Measurements from ENCODE around the gene GAS7. TPM values are rescaled to one million over a fixed set of nuclear protein-coding genes. Genes with fewer than 3 reads are reported as not detected.
"Not testable (repeated sequence)": the region's sequence is repeated elsewhere in the genome, so short reads cannot be mapped to it uniquely, and the experiment has no call there.

GAS7 gene
- total RNA-seq, 2 donors from 2014 or later: 8.0 to 20.1 TPM

DNA sequence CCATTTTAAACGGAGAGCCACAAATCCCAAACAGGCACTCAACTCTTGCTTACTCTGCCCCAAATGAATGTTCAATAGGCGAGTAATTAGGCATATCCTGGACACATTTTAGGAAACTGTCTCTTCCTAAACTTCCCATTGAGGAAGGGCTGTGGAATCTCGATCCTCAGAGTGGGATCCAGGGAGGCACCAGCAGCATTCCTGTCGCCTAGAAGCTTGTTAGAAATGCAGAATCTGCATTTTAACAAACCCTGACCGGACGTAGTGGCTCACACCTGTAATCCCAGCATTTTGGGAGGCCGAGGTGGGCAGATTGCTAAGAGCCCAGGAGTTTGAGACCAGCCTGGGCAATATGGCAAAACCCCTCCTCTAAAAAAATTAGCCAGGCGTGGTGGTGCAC lies 95.6 kb downstream of the GAS7 start:
- Histone ChIP-seq H3K4me1 (no peaks in the 10 kb centered on the region), H3K27me3 (no peaks in the 10 kb centered on the region), H3K36me3 (replicated peaks in 1 of 2; ENCODE audit: insufficient read depth in 1 of 2, low read depth in 2 of 2) (no peaks in the 10 kb centered on the region), H3K4me3 (no peak overlapping the region), H3K9me3 (no peaks in the 10 kb centered on the region), H3K27ac (no peak overlapping the region)
- 48 to 69% methylated on average over 7 to 8 of the region's 8 CpGs for WGBS, 2 donors
- DNase-seq (no peak), ATAC-seq (no peak)
- TF ChIP-seq POLR2A (IDR thresholded peaks at IDR 0.05): no peak
- TF ChIP-seq, protein P1, sequence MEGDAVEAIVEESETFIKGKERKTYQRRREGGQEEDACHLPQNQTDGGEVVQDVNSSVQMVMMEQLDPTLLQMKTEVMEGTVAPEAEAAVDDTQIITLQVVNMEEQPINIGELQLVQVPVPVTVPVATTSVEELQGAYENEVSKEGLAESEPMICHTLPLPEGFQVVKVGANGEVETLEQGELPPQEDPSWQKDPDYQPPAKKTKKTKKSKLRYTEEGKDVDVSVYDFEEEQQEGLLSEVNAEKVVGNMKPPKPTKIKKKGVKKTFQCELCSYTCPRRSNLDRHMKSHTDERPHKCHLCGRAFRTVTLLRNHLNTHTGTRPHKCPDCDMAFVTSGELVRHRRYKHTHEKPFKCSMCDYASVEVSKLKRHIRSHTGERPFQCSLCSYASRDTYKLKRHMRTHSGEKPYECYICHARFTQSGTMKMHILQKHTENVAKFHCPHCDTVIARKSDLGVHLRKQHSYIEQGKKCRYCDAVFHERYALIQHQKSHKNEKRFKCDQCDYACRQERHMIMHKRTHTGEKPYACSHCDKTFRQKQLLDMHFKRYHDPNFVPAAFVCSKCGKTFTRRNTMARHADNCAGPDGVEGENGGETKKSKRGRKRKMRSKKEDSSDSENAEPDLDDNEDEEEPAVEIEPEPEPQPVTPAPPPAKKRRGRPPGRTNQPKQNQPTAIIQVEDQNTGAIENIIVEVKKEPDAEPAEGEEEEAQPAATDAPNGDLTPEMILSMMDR (IDR thresholded peaks at IDR 0.05): no peak
- intact Hi-C loops (cut with DNase I): no loop called here

DNA sequence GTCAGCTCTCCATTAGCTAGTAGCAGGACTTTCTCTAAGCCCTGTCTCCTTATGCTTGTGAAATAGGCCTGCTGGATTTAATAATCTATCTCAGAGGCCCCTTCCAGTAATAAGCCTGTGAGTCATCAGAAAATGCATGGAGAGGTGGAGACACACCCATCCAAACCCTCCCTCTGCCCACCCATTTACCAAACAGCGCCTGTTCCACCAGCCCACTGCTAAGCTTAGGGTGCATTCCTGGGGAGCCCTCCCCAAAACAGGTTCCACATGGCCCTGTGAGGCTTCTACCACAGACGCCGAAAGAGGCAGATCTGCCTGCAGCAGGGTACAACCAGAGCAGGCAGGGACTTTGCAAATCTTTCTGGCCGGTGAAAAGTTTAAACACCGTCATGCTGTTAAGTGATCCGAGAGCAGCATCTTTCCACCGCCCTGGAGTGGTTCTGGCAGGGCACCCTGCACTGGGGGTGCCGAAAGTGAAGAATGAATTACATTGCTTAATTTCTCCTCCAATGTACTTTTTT lies 99.3 kb downstream of the GAS7 start:
- intact Hi-C loops (cut with DNase I): no loop called here
- Histone ChIP-seq H3K4me3 (no peak overlapping the region), H3K4me1 (no peaks in the 10 kb centered on the region), H3K36me3 (replicated peaks in 1 of 2; ENCODE audit: insufficient read depth in 1 of 2, low read depth in 2 of 2) (no peaks in the 10 kb centered on the region), H3K9me3 (no peaks in the 10 kb centered on the region), H3K27me3 (no peaks in the 10 kb centered on the region), H3K27ac (no peak overlapping the region)
- 64 to 78% methylated on average over 8 of the region's 8 CpGs for WGBS, 2 donors
- no peak for DNase-seq
- no peak for TF ChIP-seq POLR2A (IDR thresholded peaks at IDR 0.05)
- TF ChIP-seq, protein P1 (IDR thresholded peaks at IDR 0.05): no peak
- no peak for ATAC-seq

DNA sequence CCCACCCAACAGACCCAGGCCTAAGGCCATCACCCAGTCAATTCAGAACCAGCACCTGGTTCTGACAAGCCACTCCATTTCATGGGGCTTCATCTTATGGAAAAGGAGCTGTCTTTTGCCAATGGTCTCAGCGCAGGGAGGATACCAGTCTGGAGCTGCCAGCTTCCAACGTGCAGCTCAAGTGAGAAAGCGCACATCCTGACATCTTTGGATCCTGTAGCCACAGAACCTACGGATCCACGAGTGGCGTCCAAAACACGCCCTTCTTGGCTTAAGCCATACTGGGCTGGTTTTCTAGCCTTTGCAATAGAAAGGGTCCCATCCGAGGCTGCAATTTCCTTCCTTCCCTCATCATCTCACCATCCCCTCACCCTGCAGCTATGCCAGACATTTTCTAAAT lies 101.8 kb downstream of the GAS7 start:
- DNase-seq (no peak), ATAC-seq (no peak)
- intact Hi-C loops (cut with DNase I): no loop called here
- 66 to 70% methylated on average over 7 to 8 of the region's 8 CpGs for WGBS, 2 donors
- H3K27ac ChIP-seq: no peak overlapping the region
- no peaks in the 10 kb centered on the region for H3K4me1 ChIP-seq
- H3K4me3 ChIP-seq: no peak overlapping the region
- peaks cover 0 to 7% (median 0%) of the 10 kb centered on the region in 3 donors for H3K9me3 ChIP-seq
- H3K36me3 ChIP-seq (replicated peaks in 1 of 2; ENCODE audit: insufficient read depth in 1 of 2, low read depth in 2 of 2): no peaks in the 10 kb centered on the region
- H3K27me3 ChIP-seq: no peaks in the 10 kb centered on the region
- TF ChIP-seq, protein P1 (IDR thresholded peaks at IDR 0.05): no peak
- TF ChIP-seq POLR2A (IDR thresholded peaks at IDR 0.05): no peak

DNA sequence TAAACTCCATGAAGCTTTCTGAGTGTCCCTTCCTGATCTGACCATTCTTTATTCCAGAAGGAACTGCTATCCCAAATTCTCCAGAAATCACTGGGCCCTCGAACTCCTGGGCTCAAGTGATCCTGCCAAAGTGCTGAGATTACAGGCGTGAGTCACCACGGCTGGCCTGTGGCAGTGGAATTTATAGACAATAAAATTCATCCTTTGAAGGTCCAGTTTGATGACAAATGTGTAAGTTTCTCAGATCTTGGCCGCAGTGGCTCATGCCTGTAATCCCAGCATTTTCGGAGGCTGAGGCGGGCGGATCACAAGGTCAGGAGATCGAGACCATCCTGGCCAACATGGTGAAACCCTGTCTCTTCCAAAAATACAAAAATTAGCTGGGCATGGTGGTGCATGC lies 103.1 kb downstream of the GAS7 start:
- H3K27me3 ChIP-seq; H3K9me3 ChIP-seq; ATAC-seq; H3K27ac ChIP-seq; DNase-seq; intact Hi-C loops (cut with DNase I); H3K4me1 ChIP-seq; H3K36me3 ChIP-seq (replicated peaks in 1 of 2; ENCODE audit: insufficient read depth in 1 of 2, low read depth in 2 of 2); H3K4me3 ChIP-seq: not testable (repeated sequence)
- WGBS, 2 donors: 73 to 76% methylated on average over 8 of the region's 8 CpGs

DNA sequence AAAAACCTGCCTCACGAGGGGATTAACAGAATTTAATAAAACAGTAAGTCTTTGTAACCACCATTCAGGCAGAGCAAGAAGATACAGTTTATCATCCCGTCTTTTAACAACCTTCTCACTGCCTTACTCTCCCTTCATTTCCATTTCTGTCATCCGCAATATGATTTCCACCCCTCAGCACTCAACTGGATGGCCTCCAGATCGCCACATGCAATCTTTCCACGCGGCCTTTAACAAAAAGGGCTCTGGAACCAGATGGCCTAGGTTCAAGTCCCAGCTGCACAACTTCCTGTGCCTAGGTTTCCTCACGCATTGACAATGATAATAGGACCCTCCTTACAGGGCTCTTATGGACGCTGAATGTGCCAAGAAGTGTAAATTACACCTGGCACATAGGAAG lies 103.6 kb downstream of the GAS7 start:
- intact Hi-C loops (cut with DNase I): no loop called here
- H3K4me3 ChIP-seq: no peak overlapping the region
- DNase-seq: no peak
- no peaks in the 10 kb centered on the region for H3K36me3 ChIP-seq (replicated peaks in 1 of 2; ENCODE audit: insufficient read depth in 1 of 2, low read depth in 2 of 2)
- H3K9me3 ChIP-seq: peaks cover 0 to 7% (median 0%) of the 10 kb centered on the region in 3 donors
- H3K27me3 ChIP-seq: no peaks in the 10 kb centered on the region
- TF ChIP-seq, protein P1 (IDR thresholded peaks at IDR 0.05): no peak
- no peak for TF ChIP-seq POLR2A (IDR thresholded peaks at IDR 0.05)
- ATAC-seq: no peak
- no peaks in the 10 kb centered on the region for H3K4me1 ChIP-seq
- H3K27ac ChIP-seq: no peak overlapping the region
- WGBS, 2 donors: 68 to 70% methylated on average over 8 of the region's 8 CpGs
